GM18498 (cell line): ENCODE data around the gene LIME1.
A peak's percentile ranks its signal among the peaks of the same experiment; 100 is the strongest.
"Not testable (repeated sequence)": the region's sequence is repeated elsewhere in the genome, so short reads cannot be mapped to it uniquely, and the experiment has no call there.

Experiments used
- ATAC-seq: cut with Tn5 transposase; IDR thresholded peaks from one replicate; pipeline ENCODE4 v1.9.1; 2021; ENCODE audit warnings: mild to moderate bottlenecking, moderate library complexity; ENCODE audit not compliant: unreplicated experiment

LIME1 gene

GRCh38 chr20:63707558-63708300 is 28.7 kb upstream of the LIME1 start, which contains the start of the genes ARFRP1 and ZGPAT:
Gene ARFRP1, minus strand, starts transcription at chr20:63707976. Its CDS starts 885 bp downstream, at chr20:63707091.
Gene ZGPAT, plus strand, starts transcription at chr20:63708039. Its CDS starts 542 bp downstream, at chr20:63708581.
- peak; percentile 74 for ATAC-seq

GRCh38 chr20:63708301-63709148 is 27.9 kb upstream of the LIME1 start:
- ATAC-seq = peak; percentile 20

- no peak for ATAC-seq
These were observed 27.3 kb upstream of the LIME1 start for GRCh38 chr20:63709149-63709527.

GRCh38 chr20:63711085-63711645 is 25.3 kb upstream of the LIME1 start:
- no peak for ATAC-seq

GRCh38 chr20:63712191-63712590 is 24.3 kb upstream of the LIME1 start:
- ATAC-seq = no peak

GRCh38 chr20:63714858-63715257 is 21.6 kb upstream of the LIME1 start:
- no peak for ATAC-seq

GRCh38 chr20:63718996-63719395 is 17.5 kb upstream of the LIME1 start:
- no peak for ATAC-seq

- not testable (repeated sequence) for ATAC-seq
These were observed 13.4 kb upstream of the LIME1 start for GRCh38 chr20:63722967-63723622.

- ATAC-seq = not testable (repeated sequence)
These were observed 6.2 kb upstream of the LIME1 start for GRCh38 chr20:63730189-63730733.

- ATAC-seq = no peak
These were observed 5.1 kb upstream of the LIME1 start for GRCh38 chr20:63731410-63731809.

GRCh38 chr20:63732118-63733095 is 4.1 kb upstream of the LIME1 start:
- no peak for ATAC-seq

- no peak for ATAC-seq
These were observed 3.3 kb upstream of the LIME1 start for GRCh38 chr20:63733117-63733516.

- no peak for ATAC-seq
These were observed 2.8 kb upstream of the LIME1 start for GRCh38 chr20:63733579-63734081.

GRCh38 chr20:63734111-63734945 is 2.1 kb upstream of the LIME1 start:
- no peak for ATAC-seq

GRCh38 chr20:63734946-63735858 is 1.3 kb upstream of the LIME1 start:
- ATAC-seq = no peak

- no peak for ATAC-seq
These were observed 630 bp downstream of the LIME1 start for GRCh38 chr20:63736893-63737694.

GRCh38 chr20:63737695-63737944 is 1.2 kb downstream of the LIME1 start:
- ATAC-seq = no peak
